Fibroblast of lung (primary cell): Measurements from ENCODE around the gene DIP2C. TPM values are rescaled to one million over a fixed set of nuclear protein-coding genes. Genes with fewer than 3 reads are reported as not detected.
A peak's percentile ranks its signal among the peaks of the same experiment; 100 is the strongest.

Experiments used
- DNase-seq, 2 donors: peaks; one replicate each; pipeline versions ENCODE4 v3.0.0 to v3.0.0-alpha.2; 2010; ENCODE audit warnings: low read depth in 2 of 2
- H2AFZ ChIP-seq: 2 replicates; pipeline ENCODE4 v1.5.1; 2012; ENCODE audit warnings: low read length, control low read depth, inconsistent platforms
- H3K27ac ChIP-seq: 2 replicates; pipeline ENCODE4 v1.5.1; 2011; ENCODE audit warnings: low read length, control low read depth; ENCODE audit not compliant: insufficient read depth
- H3K27me3 ChIP-seq: 2 replicates; pipeline ENCODE4 v1.5.1; 2011; ENCODE audit warnings: mild to moderate bottlenecking, low read length; ENCODE audit not compliant: control insufficient read depth, insufficient read depth
- H3K36me3 ChIP-seq: 2 replicates; pipeline ENCODE4 v1.5.1; 2011; ENCODE audit warnings: low read length; ENCODE audit not compliant: control insufficient read depth, insufficient read depth
- H3K4me1 ChIP-seq: 2 replicates; pipeline ENCODE4 v1.5.1; 2011; ENCODE audit warnings: low read length; ENCODE audit not compliant: control insufficient read depth, insufficient read depth; ENCODE audit errors: extremely low read depth
- H3K4me2 ChIP-seq: 2 replicates; pipeline ENCODE4 v1.5.1; 2011; ENCODE audit warnings: low read length, control low read depth; ENCODE audit not compliant: insufficient read depth; ENCODE audit errors: extremely low read depth
- H3K4me3 ChIP-seq, 4 experiments: fragments of 200-600 bp in 1 of 4; sonication (generic) in 1 of 4; replicated peaks in 1 of 4; 2 replicates each; pipeline ENCODE4 v1.5.1; 2011 to 2016; ENCODE audit warnings: low read length in 4 of 4, low read depth in 3 of 4, mild to moderate bottlenecking in 3 of 4, control low read depth in 2 of 4, inconsistent platforms in 1 of 4, mixed read lengths in 1 of 4; ENCODE audit not compliant: insufficient read depth in 1 of 4; ENCODE audit errors: control extremely low read depth in 1 of 4
- H3K79me2 ChIP-seq: 2 replicates; pipeline ENCODE4 v1.5.1; 2012; ENCODE audit warnings: mild to moderate bottlenecking, low read length, inconsistent platforms; ENCODE audit not compliant: control insufficient read depth, insufficient read depth
- H3K9ac ChIP-seq: 2 replicates; pipeline ENCODE4 v1.5.1; 2011; ENCODE audit warnings: mild to moderate bottlenecking, low read length, control low read depth; ENCODE audit not compliant: insufficient read depth
- H3K9me3 ChIP-seq: 2 replicates; pipeline ENCODE4 v1.5.1; 2012; ENCODE audit warnings: low read depth, low read length; ENCODE audit not compliant: control insufficient read depth, insufficient read depth
- H4K20me1 ChIP-seq: 2 replicates; pipeline ENCODE4 v1.5.1; 2011; ENCODE audit warnings: low read length; ENCODE audit not compliant: control insufficient read depth, insufficient read depth; ENCODE audit errors: extremely low read depth
- EZH2 ChIP-seq: IDR thresholded peaks from 2 replicates; pipeline ENCODE4 v1.5.1; 2012; ENCODE audit warnings: low read length, control low read depth, mild to moderate bottlenecking; ENCODE audit errors: missing control alignments
- polyA plus RNA-seq, 2 donors: library from polyadenylated mRNA; depleted of rRNA in 1 of 2; stranded (reverse) in 1 of 2; unstranded in 1 of 2; fragments of >200 nt; gene quantifications; 2 replicates each; pipeline ENCODE4 v1.2.1, GENCODE V29; 2011 to 2012; ENCODE audit warnings: missing spikeins in 1 of 2
- total RNA-seq: library from RNA; depleted of rRNA; stranded (reverse); fragments of >200 nt; gene quantifications from 2 replicates; pipeline ENCODE4 v1.2.1, GENCODE V29; 2014
- TF ChIP-seq, protein P1 (sequence below), 2 donors: IDR thresholded peaks in 1 of 2; conservative IDR thresholded peaks in 1 of 2; 1 replicate in 1 of 2; 2 replicates in 1 of 2; pipeline ENCODE4 v1.5.1; 2011 to 2012; ENCODE audit warnings: low read length in 2 of 2, control low read depth in 1 of 2, inconsistent platforms in 1 of 2, low read depth in 1 of 2, mild to moderate bottlenecking in 1 of 2

DIP2C gene
- total and polyA plus RNA-seq, 2 donors (not counting 1 experiment from before 2014, with no cell fraction given), result 10.7 to 18.3 TPM

DNA sequence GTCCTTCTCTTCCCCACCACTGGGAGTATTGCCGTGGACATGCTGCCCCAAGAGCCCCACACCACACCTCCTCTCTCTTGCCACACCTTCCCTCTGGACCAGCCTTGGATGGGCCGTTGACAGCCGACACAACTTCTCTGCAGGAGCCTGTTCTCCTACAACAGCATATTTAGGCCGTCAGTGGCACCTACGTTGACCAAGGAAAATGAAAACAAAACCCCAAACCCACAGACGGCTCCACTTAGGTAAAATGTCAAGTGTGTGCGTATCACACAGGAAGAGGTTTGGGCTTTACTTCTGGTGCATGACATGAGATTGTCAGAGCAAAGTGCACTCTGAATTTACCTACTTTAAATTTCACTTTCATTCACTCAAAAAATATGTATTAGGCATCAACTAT, 307.7 kb downstream of the DIP2C start:
- Histone ChIP-seq H2AFZ (no peak overlapping the region), H3K79me2 (no peaks in the 10 kb centered on the region), H3K4me1 (no peaks in the 10 kb centered on the region), H4K20me1 (no peaks in the 10 kb centered on the region), H3K4me3 (no peak overlapping the region), H3K36me3 (peaks cover 6% of the 10 kb centered on the region), H3K4me2 (no peak overlapping the region), H3K27ac (no peak overlapping the region), H3K27me3 (no peaks in the 10 kb centered on the region), H3K9me3 (no peaks in the 10 kb centered on the region), H3K9ac (no peak overlapping the region)
- DNase-seq, result no peak
- TF ChIP-seq EZH2, result no peak
- TF ChIP-seq, protein P1, sequence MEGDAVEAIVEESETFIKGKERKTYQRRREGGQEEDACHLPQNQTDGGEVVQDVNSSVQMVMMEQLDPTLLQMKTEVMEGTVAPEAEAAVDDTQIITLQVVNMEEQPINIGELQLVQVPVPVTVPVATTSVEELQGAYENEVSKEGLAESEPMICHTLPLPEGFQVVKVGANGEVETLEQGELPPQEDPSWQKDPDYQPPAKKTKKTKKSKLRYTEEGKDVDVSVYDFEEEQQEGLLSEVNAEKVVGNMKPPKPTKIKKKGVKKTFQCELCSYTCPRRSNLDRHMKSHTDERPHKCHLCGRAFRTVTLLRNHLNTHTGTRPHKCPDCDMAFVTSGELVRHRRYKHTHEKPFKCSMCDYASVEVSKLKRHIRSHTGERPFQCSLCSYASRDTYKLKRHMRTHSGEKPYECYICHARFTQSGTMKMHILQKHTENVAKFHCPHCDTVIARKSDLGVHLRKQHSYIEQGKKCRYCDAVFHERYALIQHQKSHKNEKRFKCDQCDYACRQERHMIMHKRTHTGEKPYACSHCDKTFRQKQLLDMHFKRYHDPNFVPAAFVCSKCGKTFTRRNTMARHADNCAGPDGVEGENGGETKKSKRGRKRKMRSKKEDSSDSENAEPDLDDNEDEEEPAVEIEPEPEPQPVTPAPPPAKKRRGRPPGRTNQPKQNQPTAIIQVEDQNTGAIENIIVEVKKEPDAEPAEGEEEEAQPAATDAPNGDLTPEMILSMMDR (conservative IDR thresholded peaks at IDR 0.05 in 1 of 2, IDR thresholded peaks at IDR 0.05 in 1 of 2; ENCODE audit: low read depth in 1 of 2, low read length in 2 of 2), result no peak

- H3K4me1 ChIP-seq, result no peaks in the 10 kb centered on the region
- TF ChIP-seq, protein P1 (conservative IDR thresholded peaks at IDR 0.05 in 1 of 2, IDR thresholded peaks at IDR 0.05 in 1 of 2; ENCODE audit: low read depth in 1 of 2, low read length in 2 of 2), result no peak
- TF ChIP-seq EZH2, result no peak
These were observed 308.1 kb downstream of the DIP2C start for GRCh38 chr10:381346-381745.

DNA sequence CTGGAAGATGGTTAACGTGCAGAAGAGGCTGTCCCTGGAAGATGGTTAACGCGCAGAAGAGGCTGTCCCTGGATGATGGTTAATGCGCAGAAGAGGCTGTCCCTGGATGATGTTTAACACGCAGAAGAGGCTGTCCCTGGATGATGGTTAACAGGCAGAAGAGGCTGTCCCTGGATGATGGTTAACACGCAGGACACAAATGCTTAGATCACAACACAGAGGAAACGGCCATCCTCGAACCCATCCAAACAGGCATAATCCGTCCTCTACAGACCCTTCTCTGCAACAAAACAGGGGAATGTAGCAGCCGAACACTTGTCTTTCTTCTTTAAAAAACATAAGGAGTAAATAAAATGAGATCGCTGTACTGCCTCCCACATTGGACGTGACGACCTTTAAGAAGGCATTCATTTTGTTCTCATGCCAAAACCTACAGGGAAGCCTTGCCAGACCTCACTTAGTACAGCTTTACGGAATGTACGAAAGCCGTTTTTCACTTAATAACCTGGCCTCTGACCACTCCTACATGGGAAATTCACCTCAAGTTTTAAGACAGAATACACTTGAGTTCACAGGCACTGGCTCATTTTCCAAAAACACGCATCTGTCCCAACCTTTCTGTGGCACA, 309.0 kb downstream of the DIP2C start:
- Histone ChIP-seq H2AFZ (no peak overlapping the region), H4K20me1 (no peaks in the 10 kb centered on the region), H3K9ac (no peak overlapping the region), H3K27me3 (no peaks in the 10 kb centered on the region), H3K36me3 (peaks cover 6% of the 10 kb centered on the region), H3K9me3 (no peaks in the 10 kb centered on the region), H3K4me2 (no peak overlapping the region), H3K27ac (no peak overlapping the region), H3K4me1 (no peaks in the 10 kb centered on the region), H3K4me3 (no peak overlapping the region), H3K79me2 (no peaks in the 10 kb centered on the region)
- TF ChIP-seq, protein P1 (conservative IDR thresholded peaks at IDR 0.05 in 1 of 2, IDR thresholded peaks at IDR 0.05 in 1 of 2; ENCODE audit: low read depth in 1 of 2, low read length in 2 of 2), result no peak
- TF ChIP-seq EZH2, result no peak
- DNase-seq, result peak; percentile 44 to 89

More at GRCh38 chr10:381346-381745, 308.1 kb downstream of the DIP2C start:
- H3K27me3 ChIP-seq, result no peaks in the 10 kb centered on the region
- H3K79me2 ChIP-seq, result no peaks in the 10 kb centered on the region
- no peaks in the 10 kb centered on the region for H3K9me3 ChIP-seq
- H4K20me1 ChIP-seq, result no peaks in the 10 kb centered on the region
- no peak overlapping the region for H3K4me2 ChIP-seq
- no peak overlapping the region for H3K27ac ChIP-seq
- DNase-seq, result no peak
- H3K36me3 ChIP-seq, result peaks cover 6% of the 10 kb centered on the region
- H2AFZ ChIP-seq, result no peak overlapping the region
- H3K4me3 ChIP-seq, result no peak overlapping the region
- no peak overlapping the region for H3K9ac ChIP-seq
